Neural progenitor cell (in vitro differentiated cells): ENCODE results near the gene TFF2. TPM values are rescaled to one million over a fixed set of nuclear protein-coding genes. Genes with fewer than 3 reads are reported as not detected.

ENCODE experiments used
- DNase-seq: peaks from one replicate; pipeline ENCODE4 v3.0.0-alpha.2; 2016; ENCODE audit warnings: low spot score
- H2AFZ ChIP-seq: fragments of 200-600 bp; sonication (generic); replicated peaks from 2 replicates; pipeline ENCODE4 v1.6.1; 2016; ENCODE audit warnings: antibody characterized with exemption
- H3F3A ChIP-seq: fragments of 200-600 bp; sonication (generic); 2 replicates; pipeline ENCODE4 v1.6.1; 2016; ENCODE audit warnings: antibody characterized with exemption, low read depth
- H3K27ac ChIP-seq: fragments of 200-600 bp; sonication (generic); 2 replicates; pipeline ENCODE4 v1.5.1; 2016; ENCODE audit warnings: mild to moderate bottlenecking
- H3K27me3 ChIP-seq: fragments of 200-600 bp; sonication (generic); 2 replicates; pipeline ENCODE4 v1.6.1; 2016; ENCODE audit warnings: mild to moderate bottlenecking, moderate library complexity
- H3K36me3 ChIP-seq: fragments of 200-600 bp; sonication (generic); 2 replicates; pipeline ENCODE4 v1.5.1; 2016
- H3K4me1 ChIP-seq: fragments of 200-600 bp; sonication (generic); 2 replicates; pipeline ENCODE4 v1.6.1; 2016; ENCODE audit warnings: mixed run types
- H3K4me2 ChIP-seq: fragments of 200-600 bp; sonication (generic); 2 replicates; pipeline ENCODE4 v1.6.1; 2016
- H3K4me3 ChIP-seq: fragments of 200-600 bp; sonication (generic); 2 replicates; pipeline ENCODE4 v1.5.1; 2016
- H3K79me2 ChIP-seq: fragments of 200-600 bp; sonication (generic); 2 replicates; pipeline ENCODE4 v1.6.1; 2016; ENCODE audit warnings: low read depth
- H3K9ac ChIP-seq: fragments of 200-600 bp; sonication (generic); 2 replicates; pipeline ENCODE4 v1.6.1; 2016
- H3K9me3 ChIP-seq: fragments of 200-600 bp; sonication (generic); 2 replicates; pipeline ENCODE4 v1.5.1; 2016; ENCODE audit warnings: low read depth
- H4K20me1 ChIP-seq: fragments of 200-600 bp; sonication (generic); 2 replicates; pipeline ENCODE4 v1.6.1; 2016; ENCODE audit warnings: low read depth
- H3K27ac Mint-ChIP-seq: 3 replicates; pipeline ENCODE4 v1.8.0; 2021; ENCODE audit warnings: mixed read lengths
- H3K27me3 Mint-ChIP-seq: 2 replicates; pipeline ENCODE4 v1.8.0; 2022; ENCODE audit warnings: low read depth, mild to moderate bottlenecking, inconsistent platforms, moderate library complexity, mixed read lengths; ENCODE audit not compliant: insufficient read depth
- H3K36me3 Mint-ChIP-seq: 3 replicates; pipeline ENCODE4 v1.8.0; 2021; ENCODE audit warnings: mixed read lengths
- H3K4me1 Mint-ChIP-seq: 3 replicates; pipeline ENCODE4 v1.8.0; 2021; ENCODE audit warnings: mixed read lengths
- H3K4me3 Mint-ChIP-seq: 3 replicates; pipeline ENCODE4 v1.8.0; 2021; ENCODE audit warnings: mild to moderate bottlenecking, moderate library complexity, mixed read lengths
- H3K9me3 Mint-ChIP-seq: 3 replicates; pipeline ENCODE4 v1.8.0; 2020; ENCODE audit warnings: mixed read lengths
- CTCF ChIP-seq: fragments of 200-600 bp; sonication (generic); IDR thresholded peaks from 2 replicates; pipeline ENCODE4 v1.5.1; 2017; ENCODE audit warnings: antibody characterized with exemption, mild to moderate bottlenecking
- EZH2 ChIP-seq: fragments of 200-600 bp; sonication (generic); IDR thresholded peaks from 2 replicates; pipeline ENCODE4 v1.6.1; 2017; ENCODE audit warnings: antibody characterized with exemption, mild to moderate bottlenecking, moderate library complexity
- EZH2phosphoT487 ChIP-seq: fragments of 200-600 bp; sonication (generic); IDR thresholded peaks from 2 replicates; pipeline ENCODE4 v1.6.1; 2017; ENCODE audit warnings: antibody characterized with exemption
- total RNA-seq: library from RNA; depleted of rRNA; stranded (reverse); fragments of >200 nt; gene quantifications from 2 replicates; pipeline ENCODE4 v1.2.3, GENCODE V29; 2015; ENCODE audit warnings: low replicate concordance

TFF2 gene
- total RNA-seq, 1 donor from 2014 or later: not detected

- Histone ChIP-seq H3K4me2 (peak overlapping the region; percentile 2), H2AFZ (no peak overlapping the region), H3K4me1 (peaks cover 21% of the 10 kb centered on the region), H3F3A (peaks cover 3% of the 10 kb centered on the region), H3K9me3 (no peaks in the 10 kb centered on the region), H3K27ac (no peak overlapping the region), H3K4me3 (no peak overlapping the region), H4K20me1 (no peaks in the 10 kb centered on the region), H3K27me3 (no peaks in the 10 kb centered on the region), H3K36me3 (no peaks in the 10 kb centered on the region), H3K9ac (no peak overlapping the region), H3K79me2 (no peaks in the 10 kb centered on the region)
- Mint-ChIP-seq H3K36me3 (no peaks in the 10 kb centered on the region), H3K27ac (no peak overlapping the region), H3K4me3 (no peak overlapping the region), H3K27me3 (peaks cover 4% of the 10 kb centered on the region), H3K4me1 (peaks cover 19% of the 10 kb centered on the region), H3K9me3 (no peaks in the 10 kb centered on the region)
- TF ChIP-seq EZH2phosphoT487: no peak
- no peak for TF ChIP-seq EZH2
- no peak for TF ChIP-seq CTCF
- DNase-seq: no peak
Observed at GRCh38 chr21:42298237-42298636, 52.6 kb downstream of the TFF2 start.

- TF ChIP-seq EZH2 (no peak), CTCF (no peak)
- Histone ChIP-seq H3K4me3 (no peak overlapping the region), H3F3A (peaks cover 7% of the 10 kb centered on the region), H3K36me3 (no peaks in the 10 kb centered on the region), H2AFZ (no peak overlapping the region), H3K27ac (no peak overlapping the region), H3K9me3 (no peaks in the 10 kb centered on the region), H3K79me2 (no peaks in the 10 kb centered on the region), H4K20me1 (no peaks in the 10 kb centered on the region), H3K27me3 (no peaks in the 10 kb centered on the region), H3K4me2 (no peak overlapping the region), H3K4me1 (peaks cover 21% of the 10 kb centered on the region), H3K9ac (no peak overlapping the region)
- H3K27ac Mint-ChIP-seq: no peak overlapping the region
- no peaks in the 10 kb centered on the region for H3K36me3 Mint-ChIP-seq
- H3K9me3 Mint-ChIP-seq: no peaks in the 10 kb centered on the region
- H3K4me3 Mint-ChIP-seq: no peak overlapping the region
- H3K4me1 Mint-ChIP-seq: peaks cover 11% of the 10 kb centered on the region
- H3K27me3 Mint-ChIP-seq: peaks cover 4% of the 10 kb centered on the region
- peak; percentile 32 for DNase-seq
Observed at GRCh38 chr21:42297377-42297776, 53.4 kb downstream of the TFF2 start.

GRCh38 chr21:42296501-42296900 is 54.3 kb downstream of the TFF2 start:
- H2AFZ ChIP-seq: no peak overlapping the region
- no peaks in the 10 kb centered on the region for H3K79me2 ChIP-seq
- H3F3A ChIP-seq: peaks cover 7% of the 10 kb centered on the region
- TF ChIP-seq EZH2 (no peak), EZH2phosphoT487 (no peak), CTCF (no peak)
- no peaks in the 10 kb centered on the region for H3K36me3 ChIP-seq
- no peak overlapping the region for H3K27ac ChIP-seq
- Mint-ChIP-seq H3K4me1 (peaks cover 11% of the 10 kb centered on the region), H3K4me3 (no peak overlapping the region), H3K9me3 (no peaks in the 10 kb centered on the region), H3K27me3 (peaks cover 4% of the 10 kb centered on the region), H3K36me3 (no peaks in the 10 kb centered on the region), H3K27ac (no peak overlapping the region)
- H4K20me1 ChIP-seq: no peaks in the 10 kb centered on the region
- H3K4me2 ChIP-seq: no peak overlapping the region
- H3K4me3 ChIP-seq: no peak overlapping the region
- no peaks in the 10 kb centered on the region for H3K9me3 ChIP-seq
- peaks cover 21% of the 10 kb centered on the region for H3K4me1 ChIP-seq
- H3K27me3 ChIP-seq: no peaks in the 10 kb centered on the region
- DNase-seq: no peak
- no peak overlapping the region for H3K9ac ChIP-seq

Other genes starting within 250 kb of the TFF2 start
- 1.9 and 2.0 TPM in 2 replicates for gene ABCG1, start 131.9 kb downstream of the TFF2 start, total RNA-seq
- 0.12 TPM in 1 of 2 replicates, not detected in the other for gene TFF3, start 35.6 kb downstream of the TFF2 start, total RNA-seq
- gene TFF1, start 15.5 kb upstream of the TFF2 start, total RNA-seq: not detected in 2 replicates
- gene TMPRSS3, start 45.1 kb upstream of the TFF2 start, total RNA-seq: not detected in 2 replicates
- not detected in 2 replicates for gene UBASH3A, start 52.9 kb upstream of the TFF2 start, total RNA-seq
- gene RSPH1, start 145.2 kb upstream of the TFF2 start, total RNA-seq: 0.04 and 0.34 TPM in 2 replicates
- gene SLC37A1, start 162.9 kb upstream of the TFF2 start, total RNA-seq: 1.2 and 6.1 TPM in 2 replicates